Measurements from ENCODE around the gene BICD1.

GRCh38 chr12:32149489-32149888, 42.8 kb downstream of the BICD1 start:
- TF ChIP-seq CTCF (IDR thresholded peaks at IDR 0.05) = no peak
- no peak for TF ChIP-seq ZFX (IDR thresholded peaks at IDR 0.05; ENCODE audit: borderline replicate concordance)

All from 22Rv1 (cell line).